Thyroid gland (tissue), 4 donors: Measurements from ENCODE around the gene JKAMP. TPM values are rescaled to one million over a fixed set of nuclear protein-coding genes. Genes with fewer than 3 reads are reported as not detected.

ENCODE experiments used
- DNase-seq, 2 donors: peaks; one replicate each; pipeline ENCODE4 v3.0.0-alpha.2; 2019
- H3K27ac ChIP-seq, 3 donors: fragments of 200-600 bp; sonication (generic); 1 replicate in 2 of 3; 2 replicates in 1 of 3; pipeline ENCODE4 v1.5.1; 2016 to 2019; ENCODE audit warnings: mild to moderate bottlenecking in 1 of 3, moderate library complexity in 1 of 3
- H3K27me3 ChIP-seq: fragments of 200-600 bp; sonication (generic); one replicate; pipeline ENCODE4 v1.5.1; 2019
- H3K36me3 ChIP-seq, 2 donors: fragments of 200-600 bp; sonication (generic); one replicate each; pipeline ENCODE4 v1.5.1; 2016 to 2019
- H3K4me1 ChIP-seq, 2 donors: fragments of 200-600 bp; sonication (generic); one replicate each; pipeline ENCODE4 v1.5.1; 2017 to 2019
- H3K4me3 ChIP-seq, 3 donors: fragments of 200-600 bp; sonication (generic); replicated peaks in 1 of 3; 1 replicate in 2 of 3; 2 replicates in 1 of 3; pipeline ENCODE4 v1.5.1; 2016; ENCODE audit warnings: mild to moderate bottlenecking in 1 of 3
- H3K9me3 ChIP-seq: fragments of 200-600 bp; sonication (generic); one replicate; pipeline ENCODE4 v1.5.1; 2017
- POLR2A ChIP-seq, 2 donors: fragments of 450-650 bp; IDR thresholded peaks; one replicate each; pipeline ENCODE4 v1.6.1; 2017; ENCODE audit warnings: antibody characterized with exemption in 2 of 2, mild to moderate bottlenecking in 2 of 2, moderate library complexity in 1 of 2
- WGBS, 2 donors: methylation state at CpG; one replicate each; pipeline ENCODE4 v1.1.5; 2017; 5-methylcytosine and 5-hydroxymethylcytosine counted together
- intact Hi-C: fragments of 100-400 bp; cut with DNase I; formaldehyde crosslinking; loops from one replicate; pipeline ENCODE4 v1.15.1; 2023
- total RNA-seq, 4 donors: library from RNA; depleted of rRNA; stranded (reverse); fragments of >200 nt; gene quantifications; one replicate each; pipeline ENCODE4 v1.2.3, GENCODE V29; 2016
- TF ChIP-seq, protein P1 (sequence below), 6 experiments: fragments of 200-600 bp in 3 of 6; fragments of 450-650 bp in 3 of 6; sonication (generic) in 3 of 6; IDR thresholded peaks; one replicate each; pipeline ENCODE4 v1.5.1; 2016 to 2019; ENCODE audit warnings: antibody characterized with exemption in 6 of 6, mild to moderate bottlenecking in 2 of 6, inconsistent platforms in 1 of 6, moderate library complexity in 1 of 6

JKAMP gene
- total RNA-seq, 4 donors from 2014 or later = 67.9 to 85.7 (median 75.5) TPM

DNA sequence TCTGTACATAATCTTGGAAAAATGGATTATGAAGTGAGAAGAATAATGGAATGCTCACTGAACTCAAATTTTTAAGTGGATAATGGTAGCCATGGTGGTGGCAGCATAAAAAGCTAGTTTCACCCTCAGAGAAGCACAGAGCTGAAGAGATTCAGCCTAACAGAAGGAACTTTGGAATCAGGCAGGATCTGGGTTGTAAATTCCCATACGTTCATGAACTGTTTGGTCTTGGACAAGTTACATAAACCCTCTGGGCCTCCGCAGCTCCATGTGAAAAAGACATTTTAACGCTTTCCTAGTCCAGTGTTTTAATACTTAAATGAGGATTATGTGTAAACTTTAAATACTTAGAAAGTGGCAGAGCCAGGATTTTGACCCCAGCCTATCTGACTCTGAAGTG lies 26.6 kb downstream of the JKAMP start:
- DNase-seq = no peak
- intact Hi-C loops = no loop called here
- H3K4me1 ChIP-seq = no peaks in the 10 kb centered on the region
- TF ChIP-seq POLR2A (IDR thresholded peaks at IDR 0.05) = no peak
- TF ChIP-seq, protein P1, sequence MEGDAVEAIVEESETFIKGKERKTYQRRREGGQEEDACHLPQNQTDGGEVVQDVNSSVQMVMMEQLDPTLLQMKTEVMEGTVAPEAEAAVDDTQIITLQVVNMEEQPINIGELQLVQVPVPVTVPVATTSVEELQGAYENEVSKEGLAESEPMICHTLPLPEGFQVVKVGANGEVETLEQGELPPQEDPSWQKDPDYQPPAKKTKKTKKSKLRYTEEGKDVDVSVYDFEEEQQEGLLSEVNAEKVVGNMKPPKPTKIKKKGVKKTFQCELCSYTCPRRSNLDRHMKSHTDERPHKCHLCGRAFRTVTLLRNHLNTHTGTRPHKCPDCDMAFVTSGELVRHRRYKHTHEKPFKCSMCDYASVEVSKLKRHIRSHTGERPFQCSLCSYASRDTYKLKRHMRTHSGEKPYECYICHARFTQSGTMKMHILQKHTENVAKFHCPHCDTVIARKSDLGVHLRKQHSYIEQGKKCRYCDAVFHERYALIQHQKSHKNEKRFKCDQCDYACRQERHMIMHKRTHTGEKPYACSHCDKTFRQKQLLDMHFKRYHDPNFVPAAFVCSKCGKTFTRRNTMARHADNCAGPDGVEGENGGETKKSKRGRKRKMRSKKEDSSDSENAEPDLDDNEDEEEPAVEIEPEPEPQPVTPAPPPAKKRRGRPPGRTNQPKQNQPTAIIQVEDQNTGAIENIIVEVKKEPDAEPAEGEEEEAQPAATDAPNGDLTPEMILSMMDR (IDR thresholded peaks at IDR 0.05) = no peak
- no peak overlapping the region for H3K4me3 ChIP-seq
- H3K27ac ChIP-seq = no peak overlapping the region
- H3K36me3 ChIP-seq = no peaks in the 10 kb centered on the region
- H3K27me3 ChIP-seq = no peaks in the 10 kb centered on the region
- WGBS, 2 donors = 83 to 85% methylated on average over 3 of the region's 3 CpGs
- no peaks in the 10 kb centered on the region for H3K9me3 ChIP-seq

DNA sequence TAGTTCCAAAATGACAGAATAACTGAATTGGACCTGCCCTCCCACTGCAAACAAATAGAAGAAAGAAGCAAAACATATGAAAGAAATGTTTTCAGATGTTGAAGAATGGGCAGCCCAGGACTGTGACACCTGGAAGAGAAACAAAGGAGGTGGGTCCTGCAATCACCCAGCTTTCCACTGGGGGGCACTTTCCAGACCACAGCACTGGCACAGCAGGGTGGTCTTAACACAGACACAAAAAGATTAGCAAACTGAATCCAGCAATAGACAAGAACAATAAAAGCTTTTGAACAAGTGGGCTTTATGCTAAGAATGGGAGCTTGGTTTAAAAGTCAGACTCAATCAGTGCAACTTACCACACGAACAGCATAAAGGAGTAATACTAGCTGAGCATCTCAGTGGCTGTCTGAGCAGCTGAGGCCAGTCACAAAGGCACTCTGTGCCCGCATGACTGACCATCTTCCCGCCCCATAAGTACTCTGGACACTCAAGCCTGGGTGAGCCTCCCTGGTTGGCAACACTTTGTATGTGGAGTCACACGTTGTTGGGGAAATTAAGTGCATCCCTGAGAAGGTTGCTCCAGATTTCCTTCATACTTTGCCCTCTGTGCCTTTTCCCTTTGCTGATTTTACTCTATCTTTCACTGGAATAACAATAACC lies 27.7 kb downstream of the JKAMP start:
- H3K4me3 ChIP-seq = no peak overlapping the region
- WGBS, 2 donors = 18 to 34% methylated on average over 4 of the region's 4 CpGs
- no peaks in the 10 kb centered on the region for H3K36me3 ChIP-seq
- TF ChIP-seq, protein P1 (IDR thresholded peaks at IDR 0.05) = peak in 3 of 6 experiments; percentile 45 to 66 (median 61)
- no peak for TF ChIP-seq POLR2A (IDR thresholded peaks at IDR 0.05)
- intact Hi-C loops = no loop called here
- no peaks in the 10 kb centered on the region for H3K9me3 ChIP-seq
- peak; percentile 77 to 78 for DNase-seq
- no peak overlapping the region for H3K27ac ChIP-seq
- no peaks in the 10 kb centered on the region for H3K27me3 ChIP-seq
- H3K4me1 ChIP-seq = no peaks in the 10 kb centered on the region

DNA sequence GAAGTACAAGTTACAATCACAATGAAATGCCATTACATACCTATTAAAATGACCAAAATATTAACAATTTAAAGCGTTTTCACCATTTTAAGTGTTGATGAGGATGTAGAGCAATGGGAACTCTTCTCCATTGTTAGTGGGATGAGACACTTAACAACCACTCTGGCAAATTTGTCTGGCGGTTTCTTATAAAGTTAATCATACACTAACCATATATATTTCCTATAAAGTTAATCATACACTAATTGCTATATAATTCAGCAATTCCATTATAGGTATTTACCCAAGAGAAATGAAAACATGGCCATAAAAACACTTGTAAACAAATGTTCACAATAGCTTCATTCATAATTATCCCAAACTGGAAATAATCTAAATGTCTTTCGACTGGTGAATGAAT lies 35.9 kb downstream of the JKAMP start:
- H3K27ac ChIP-seq = no peak overlapping the region
- TF ChIP-seq, protein P1 (IDR thresholded peaks at IDR 0.05) = no peak
- no peak for TF ChIP-seq POLR2A (IDR thresholded peaks at IDR 0.05)
- H3K4me1 ChIP-seq = no peaks in the 10 kb centered on the region
- H3K4me3 ChIP-seq = no peak overlapping the region
- intact Hi-C loops = no loop called here
- no peaks in the 10 kb centered on the region for H3K36me3 ChIP-seq
- no peaks in the 10 kb centered on the region for H3K27me3 ChIP-seq
- no peak for DNase-seq
- no peaks in the 10 kb centered on the region for H3K9me3 ChIP-seq
- WGBS, 2 donors = 87 to 92% methylated on average over 3 of the region's 3 CpGs

DNA sequence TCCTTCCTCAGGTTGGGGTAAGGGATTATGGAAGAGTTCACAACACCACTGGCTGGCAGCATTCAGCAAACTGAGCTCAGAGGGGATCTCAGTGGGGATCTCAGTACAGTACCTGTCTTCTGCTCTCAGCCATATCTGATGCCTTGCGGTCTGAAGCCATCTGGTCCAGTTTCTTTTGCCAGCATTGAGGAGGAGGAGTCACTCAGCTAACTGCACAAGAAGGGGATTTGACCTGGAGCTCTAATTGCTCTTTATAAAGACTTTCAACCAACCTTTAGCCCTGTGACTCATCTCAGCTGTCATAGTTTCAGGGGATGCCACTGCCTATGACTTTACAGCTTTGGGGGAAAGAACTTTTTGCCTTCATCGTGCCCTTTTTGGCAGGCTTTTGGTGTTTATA lies 44.9 kb downstream of the JKAMP start:
- Histone ChIP-seq H3K27me3 (no peaks in the 10 kb centered on the region), H3K9me3 (no peaks in the 10 kb centered on the region), H3K27ac (no peak overlapping the region), H3K4me3 (no peak overlapping the region), H3K4me1 (no peaks in the 10 kb centered on the region), H3K36me3 (no peaks in the 10 kb centered on the region)
- intact Hi-C loops = no loop called here
- no peak for DNase-seq
- WGBS, 2 donors = 93% methylated on average over 2 of the region's 2 CpGs
- TF ChIP-seq, protein P1 (IDR thresholded peaks at IDR 0.05) = no peak
- no peak for TF ChIP-seq POLR2A (IDR thresholded peaks at IDR 0.05)

DNA sequence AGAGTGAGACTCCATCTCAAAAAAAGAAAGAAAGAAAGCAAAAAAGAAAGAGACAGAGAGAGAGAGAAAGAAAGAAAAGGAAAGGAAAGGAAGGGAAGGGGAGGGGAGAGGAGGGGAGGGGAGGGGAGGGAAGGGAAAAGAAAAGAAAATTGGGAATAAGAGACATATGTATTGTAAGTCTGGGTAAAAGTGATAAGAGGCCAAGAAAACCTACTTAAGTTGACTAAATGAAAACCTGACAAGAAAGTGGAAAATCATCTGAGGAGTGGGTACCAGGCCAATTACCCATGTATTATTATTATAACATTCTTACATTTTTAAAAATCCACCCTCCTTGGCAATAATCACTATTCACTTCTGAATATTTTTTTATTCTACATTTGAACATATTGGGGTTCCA lies 46.0 kb downstream of the JKAMP start:
- Histone ChIP-seq H3K4me1 (no peaks in the 10 kb centered on the region), H3K27me3 (no peaks in the 10 kb centered on the region), H3K36me3 (no peaks in the 10 kb centered on the region), H3K9me3 (no peaks in the 10 kb centered on the region), H3K27ac (no peak overlapping the region), H3K4me3 (no peak overlapping the region)
- TF ChIP-seq, protein P1 (IDR thresholded peaks at IDR 0.05) = no peak
- no peak for TF ChIP-seq POLR2A (IDR thresholded peaks at IDR 0.05)
- no peak for DNase-seq
- intact Hi-C loops = no loop called here
